Measurements from ENCODE around the gene PIK3R5. TPM values are rescaled to one million over a fixed set of nuclear protein-coding genes. Genes with fewer than 3 reads are reported as not detected.

The PIK3R5 gene
- total RNA-seq, 1 experiment from 2014 or later = 5.9 TPM

- DNase-seq (ENCODE audit: low spot score) = no peak
- H3K36me3 Mint-ChIP-seq = peaks cover 9% of the 10 kb centered on the region
- POLR2A ChIA-PET = no interaction called here
- H3K4me1 Mint-ChIP-seq = peaks cover 24% of the 10 kb centered on the region
- peaks cover 17% of the 10 kb centered on the region for H3K9me3 Mint-ChIP-seq
- no peak overlapping the region for H3K27ac Mint-ChIP-seq
- TF ChIP-seq ZNF219 (CRISPR knock-in tag; IDR thresholded peaks at IDR 0.05; ENCODE audit: borderline replicate concordance) = no peak
- no peak for TF ChIP-seq RORB (CRISPR knock-in tag; IDR thresholded peaks at IDR 0.05)
- TF ChIP-seq PRRX2 (CRISPR knock-in tag; IDR thresholded peaks at IDR 0.05) = no peak
- TF ChIP-seq ZNF396 (CRISPR knock-in tag; IDR thresholded peaks at IDR 0.05; ENCODE audit: borderline replicate concordance) = no peak
- TF ChIP-seq, protein P1, sequence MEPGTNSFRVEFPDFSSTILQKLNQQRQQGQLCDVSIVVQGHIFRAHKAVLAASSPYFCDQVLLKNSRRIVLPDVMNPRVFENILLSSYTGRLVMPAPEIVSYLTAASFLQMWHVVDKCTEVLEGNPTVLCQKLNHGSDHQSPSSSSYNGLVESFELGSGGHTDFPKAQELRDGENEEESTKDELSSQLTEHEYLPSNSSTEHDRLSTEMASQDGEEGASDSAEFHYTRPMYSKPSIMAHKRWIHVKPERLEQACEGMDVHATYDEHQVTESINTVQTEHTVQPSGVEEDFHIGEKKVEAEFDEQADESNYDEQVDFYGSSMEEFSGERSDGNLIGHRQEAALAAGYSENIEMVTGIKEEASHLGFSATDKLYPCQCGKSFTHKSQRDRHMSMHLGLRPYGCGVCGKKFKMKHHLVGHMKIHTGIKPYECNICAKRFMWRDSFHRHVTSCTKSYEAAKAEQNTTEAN (CRISPR knock-in tag; IDR thresholded peaks at IDR 0.05) = no peak
- no peak for TF ChIP-seq PRDM15 (CRISPR knock-in tag; IDR thresholded peaks at IDR 0.05)
- no peak for TF ChIP-seq CREM (CRISPR knock-in tag; IDR thresholded peaks at IDR 0.05)
- TF ChIP-seq MAX (CRISPR knock-in tag; IDR thresholded peaks at IDR 0.05) = no peak
- TF ChIP-seq ZNF317 (CRISPR knock-in tag; IDR thresholded peaks at IDR 0.05; ENCODE audit: borderline replicate concordance, low read depth) = no peak
- no peak for TF ChIP-seq TP53 (CRISPR knock-in tag; IDR thresholded peaks at IDR 0.05)
- H3K4me3 Mint-ChIP-seq = no peak overlapping the region
- CTCF ChIA-PET = interaction anchor here (0.9 to 1.0 kb wide), 2 partner anchors 41 to 143 kb away, joined by 3 read pairs; no protein-coding TSS in a partner anchor
- H3K27me3 Mint-ChIP-seq (ENCODE audit: low read depth) = no peaks in the 10 kb centered on the region; the same call in 1 of the 2 replicates
- no peak for ATAC-seq
Measured at GRCh38 chr17:8941980-8942622, 23.4 kb downstream of the PIK3R5 start.

DNA sequence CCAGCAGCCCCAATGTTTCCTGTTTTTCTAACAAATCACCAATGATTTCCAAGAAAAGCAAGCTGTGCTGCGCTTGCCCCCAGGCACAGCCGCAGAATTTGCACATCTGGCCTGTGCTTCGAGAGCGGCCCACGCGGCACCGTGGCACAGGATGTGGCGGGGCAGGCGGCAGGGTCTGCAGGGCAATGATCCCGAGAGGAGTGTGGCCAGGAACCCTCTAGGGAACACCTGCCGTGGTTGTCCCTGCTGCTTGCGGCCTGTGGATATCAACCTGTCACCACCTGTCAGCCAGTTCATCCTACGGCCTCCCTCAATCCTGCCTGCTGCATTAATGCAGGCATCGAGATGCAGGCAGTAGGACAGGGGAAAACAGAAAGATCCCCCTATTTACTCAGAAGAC is 24.0 kb downstream of the PIK3R5 start:
- Mint-ChIP-seq H3K4me3 (no peak overlapping the region), H3K9me3 (peaks cover 19% of the 10 kb centered on the region), H3K27ac (no peak overlapping the region), H3K4me1 (peaks cover 24% of the 10 kb centered on the region), H3K36me3 (peaks cover 9% of the 10 kb centered on the region), H3K27me3 (ENCODE audit: low read depth) (no peaks in the 10 kb centered on the region; the same call in 1 of the 2 replicates)
- TF ChIP-seq ZNF512 (CRISPR knock-in tag; IDR thresholded peaks at IDR 0.05; ENCODE audit: borderline replicate concordance) (no peak), ZNF317 (CRISPR knock-in tag; IDR thresholded peaks at IDR 0.05; ENCODE audit: borderline replicate concordance, low read depth) (no peak), EMX1 (CRISPR knock-in tag; IDR thresholded peaks at IDR 0.05) (no peak), HMGXB4 (CRISPR knock-in tag; IDR thresholded peaks at IDR 0.05) (no peak), TEAD1 (CRISPR knock-in tag; IDR thresholded peaks at IDR 0.05) (no peak), TEAD4 (CRISPR knock-in tag; IDR thresholded peaks at IDR 0.05) (no peak), FOXK1 (CRISPR knock-in tag; IDR thresholded peaks at IDR 0.05) (no peak)
- TF ChIP-seq, protein P2, sequence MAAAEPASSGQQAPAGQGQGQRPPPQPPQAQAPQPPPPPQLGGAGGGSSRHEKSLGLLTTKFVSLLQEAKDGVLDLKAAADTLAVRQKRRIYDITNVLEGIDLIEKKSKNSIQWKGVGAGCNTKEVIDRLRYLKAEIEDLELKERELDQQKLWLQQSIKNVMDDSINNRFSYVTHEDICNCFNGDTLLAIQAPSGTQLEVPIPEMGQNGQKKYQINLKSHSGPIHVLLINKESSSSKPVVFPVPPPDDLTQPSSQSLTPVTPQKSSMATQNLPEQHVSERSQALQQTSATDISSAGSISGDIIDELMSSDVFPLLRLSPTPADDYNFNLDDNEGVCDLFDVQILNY (CRISPR knock-in tag; IDR thresholded peaks at IDR 0.05) = no peak
- ChIA-PET POLR2A (no interaction called here), CTCF (interaction anchor here (1.0 kb wide), 1 partner anchor 142 kb away, joined by 3 read pairs; no protein-coding TSS in a partner anchor)
- ATAC-seq (no peak), DNase-seq (ENCODE audit: low spot score) (no peak)

All from WTC11 (cell line).